Retinal pigment epithelial cell (primary cell): ENCODE measurements around the gene RNF112.
"Not testable (repeated sequence)": the region's sequence is repeated elsewhere in the genome, so short reads cannot be mapped to it uniquely, and the experiment has no call there.

Source experiments
- DNase-seq: peaks from one replicate; pipeline ENCODE4 v3.0.0-alpha.2; 2010; ENCODE audit warnings: low read depth
- H3K4me3 ChIP-seq: 2 replicates; pipeline ENCODE4 v1.5.1; 2011; ENCODE audit warnings: mild to moderate bottlenecking, low read length, control low read depth, moderate library complexity
- CTCF ChIP-seq: conservative IDR thresholded peaks from 2 replicates; pipeline ENCODE4 v1.5.1; 2011; ENCODE audit warnings: low read depth, low read length, control low read depth, inconsistent platforms

The RNF112 gene

GRCh38 chr17:19453296-19453695 is 42.3 kb downstream of the RNF112 start:
- DNase-seq, result no peak
- TF ChIP-seq CTCF, result no peak
- H3K4me3 ChIP-seq, result no peak overlapping the region

- H3K4me3 ChIP-seq, result no peak overlapping the region
- TF ChIP-seq CTCF, result no peak
- no peak for DNase-seq
These were observed 43.0 kb downstream of the RNF112 start for GRCh38 chr17:19454074-19454473.

GRCh38 chr17:19456016-19456927 is 45.2 kb downstream of the RNF112 start:
- no peak for TF ChIP-seq CTCF
- no peak for DNase-seq
- H3K4me3 ChIP-seq, result no peak overlapping the region

- no peak overlapping the region for H3K4me3 ChIP-seq
- no peak for TF ChIP-seq CTCF
- DNase-seq, result no peak
These were observed 46.0 kb downstream of the RNF112 start for GRCh38 chr17:19457046-19457445.

- DNase-seq, result no peak
- H3K4me3 ChIP-seq, result no peak overlapping the region
- TF ChIP-seq CTCF, result no peak
These were observed 46.8 kb downstream of the RNF112 start for GRCh38 chr17:19457830-19458271.

- not testable (repeated sequence) for DNase-seq, H3K4me3 ChIP-seq
These were observed 47.4 kb downstream of the RNF112 start for GRCh38 chr17:19458481-19458880.

GRCh38 chr17:19459018-19459655 is 48.1 kb downstream of the RNF112 start:
- DNase-seq, H3K4me3 ChIP-seq: not testable (repeated sequence)

- no peak for TF ChIP-seq CTCF
- no peak overlapping the region for H3K4me3 ChIP-seq
- DNase-seq, result no peak
These were observed 49.7 kb downstream of the RNF112 start for GRCh38 chr17:19460700-19461099.
